NT2/D1 (cell line): ENCODE measurements around the gene ECHDC3.

Experiments used
- SUZ12 ChIP-seq: IDR thresholded peaks from 2 replicates; pipeline ENCODE4 v1.6.1; 2011; ENCODE audit not compliant: insufficient read length, insufficient read depth; ENCODE audit errors: extremely low read depth
- ZNF274 ChIP-seq: IDR thresholded peaks from 2 replicates; pipeline ENCODE4 v1.6.1; 2011; ENCODE audit warnings: mild to moderate bottlenecking, low read depth, low read length

GRCh38 chr10:11716686-11717085 is 25.5 kb upstream of the ECHDC3 start:
- no peak for TF ChIP-seq ZNF274
- no peak for TF ChIP-seq SUZ12
